Measurements from ENCODE around the gene SPAAR.
"Not testable (repeated sequence)": the region's sequence is repeated elsewhere in the genome, so short reads cannot be mapped to it uniquely, and the experiment has no call there.

The SPAAR gene

DNA sequence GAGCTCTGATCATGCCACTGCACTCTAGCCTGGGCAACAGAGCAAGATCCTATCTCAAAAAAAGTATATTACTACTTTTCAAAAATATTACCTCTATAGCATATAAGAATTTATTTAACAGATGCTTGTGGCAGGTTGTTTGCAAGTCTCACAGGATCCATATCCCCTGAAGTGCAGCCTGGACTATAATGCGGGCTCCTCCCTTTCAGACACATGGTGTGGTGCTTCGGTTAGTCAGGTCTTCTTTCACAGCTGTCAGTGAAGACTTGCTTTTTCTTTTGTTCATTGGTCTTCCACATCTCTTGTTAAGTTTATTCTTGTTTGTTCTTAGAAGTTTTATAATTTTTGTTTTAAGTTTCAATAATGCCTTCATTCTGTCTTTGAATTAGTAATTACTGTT is 12.7 kb upstream of the SPAAR start:
- no peak for ATAC-seq
- no peak for TF ChIP-seq PPARA (CRISPR knock-in tag; IDR thresholded peaks at IDR 0.05; ENCODE audit: borderline replicate concordance)
- no peak for TF ChIP-seq TSHZ2 (CRISPR knock-in tag; IDR thresholded peaks at IDR 0.05)
- TF ChIP-seq SNAI2 (CRISPR knock-in tag; IDR thresholded peaks at IDR 0.05) = no peak
- no peak for TF ChIP-seq GLIS3 (CRISPR knock-in tag; IDR thresholded peaks at IDR 0.05)
- no peak for TF ChIP-seq ZFP30 (CRISPR knock-in tag; IDR thresholded peaks at IDR 0.05)
- no peak for TF ChIP-seq CREB5 (CRISPR knock-in tag; IDR thresholded peaks at IDR 0.05; ENCODE audit: low read depth)

DNA sequence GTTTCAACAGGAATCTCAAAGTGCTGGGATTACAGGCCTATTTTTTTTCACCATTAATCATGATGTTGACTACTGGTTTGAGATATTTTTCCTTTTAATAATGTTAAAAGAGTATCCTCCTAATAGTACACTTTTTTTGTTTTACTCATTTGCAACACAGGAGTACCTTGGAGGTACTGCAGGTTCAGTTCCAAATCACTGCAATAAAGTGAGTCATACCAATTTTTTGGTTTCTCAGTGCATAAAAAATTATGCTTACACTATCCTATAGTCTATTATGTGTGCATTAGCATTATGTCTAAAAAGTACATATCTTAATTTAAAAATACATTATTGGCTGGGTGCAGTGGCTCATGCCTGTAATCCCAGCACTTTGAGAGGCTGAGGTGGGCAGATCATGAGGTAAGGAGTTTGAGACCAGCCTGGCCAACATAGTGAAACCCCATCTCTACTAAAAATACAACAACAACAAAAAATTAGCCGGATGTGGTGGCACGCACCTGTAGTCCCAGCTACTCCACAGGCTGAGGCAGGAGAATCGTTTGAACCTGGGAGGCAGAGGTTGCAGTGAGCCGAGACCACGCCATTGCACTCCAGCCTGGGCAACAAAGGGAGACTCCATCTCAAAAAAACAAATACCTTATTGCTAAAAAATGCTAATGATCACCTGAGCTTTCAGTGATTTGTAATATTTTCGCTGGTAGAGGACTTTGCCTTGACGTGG is 11.8 kb upstream of the SPAAR start:
- not testable (repeated sequence) for ATAC-seq

- TF ChIP-seq OSR1 (CRISPR knock-in tag; IDR thresholded peaks at IDR 0.05) (no peak), TSHZ2 (CRISPR knock-in tag; IDR thresholded peaks at IDR 0.05) (no peak), ARNTL (CRISPR knock-in tag; IDR thresholded peaks at IDR 0.05; ENCODE audit: borderline replicate concordance, low read depth) (no peak), ZNF565 (CRISPR knock-in tag; conservative IDR thresholded peaks at IDR 0.05; ENCODE audit: low read depth) (no peak), ZNF70 (CRISPR knock-in tag; IDR thresholded peaks at IDR 0.05) (no peak), CSDC2 (CRISPR knock-in tag; IDR thresholded peaks at IDR 0.05) (no peak), ZC3H10 (CRISPR knock-in tag; IDR thresholded peaks at IDR 0.05) (no peak), TCF4 (CRISPR knock-in tag; IDR thresholded peaks at IDR 0.05; ENCODE audit: borderline replicate concordance) (no peak), ZNF8 (CRISPR knock-in tag; IDR thresholded peaks at IDR 0.05) (no peak), ZFP3 (CRISPR knock-in tag; IDR thresholded peaks at IDR 0.05) (no peak), ISL1 (CRISPR knock-in tag; IDR thresholded peaks at IDR 0.05) (no peak), TOX (CRISPR knock-in tag; IDR thresholded peaks at IDR 0.05; ENCODE audit: borderline replicate concordance) (no peak), PATZ1 (CRISPR knock-in tag; IDR thresholded peaks at IDR 0.05; ENCODE audit: borderline replicate concordance) (no peak), GLIS3 (CRISPR knock-in tag; IDR thresholded peaks at IDR 0.05) (no peak), CREB5 (CRISPR knock-in tag; IDR thresholded peaks at IDR 0.05; ENCODE audit: low read depth) (no peak), SNAI2 (CRISPR knock-in tag; IDR thresholded peaks at IDR 0.05) (no peak), BACH2 (CRISPR knock-in tag; IDR thresholded peaks at IDR 0.05; ENCODE audit: borderline replicate concordance) (no peak), PPARA (CRISPR knock-in tag; IDR thresholded peaks at IDR 0.05; ENCODE audit: borderline replicate concordance) (no peak), POU6F1 (CRISPR knock-in tag; IDR thresholded peaks at IDR 0.05; ENCODE audit: borderline replicate concordance, low read depth) (no peak)
- TF ChIP-seq, protein P1, sequence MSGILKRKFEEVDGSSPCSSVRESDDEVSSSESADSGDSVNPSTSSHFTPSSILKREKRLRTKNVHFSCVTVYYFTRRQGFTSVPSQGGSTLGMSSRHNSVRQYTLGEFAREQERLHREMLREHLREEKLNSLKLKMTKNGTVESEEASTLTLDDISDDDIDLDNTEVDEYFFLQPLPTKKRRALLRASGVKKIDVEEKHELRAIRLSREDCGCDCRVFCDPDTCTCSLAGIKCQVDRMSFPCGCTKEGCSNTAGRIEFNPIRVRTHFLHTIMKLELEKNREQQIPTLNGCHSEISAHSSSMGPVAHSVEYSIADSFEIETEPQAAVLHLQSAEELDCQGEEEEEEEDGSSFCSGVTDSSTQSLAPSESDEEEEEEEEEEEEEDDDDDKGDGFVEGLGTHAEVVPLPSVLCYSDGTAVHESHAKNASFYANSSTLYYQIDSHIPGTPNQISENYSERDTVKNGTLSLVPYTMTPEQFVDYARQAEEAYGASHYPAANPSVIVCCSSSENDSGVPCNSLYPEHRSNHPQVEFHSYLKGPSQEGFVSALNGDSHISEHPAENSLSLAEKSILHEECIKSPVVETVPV (CRISPR knock-in tag; IDR thresholded peaks at IDR 0.05) = no peak
- ATAC-seq = no peak
Measured at GRCh38 chr9:35898337-35898736, 11.0 kb upstream of the SPAAR start.
